HCT116 (cell line): ENCODE data around the gene MAPK1. TPM values are rescaled to one million over a fixed set of nuclear protein-coding genes. Genes with fewer than 3 reads are reported as not detected.

Experiments
- ATAC-seq: fragments of 200-7000 bp; cut with Tn5 transposase; 2 replicates; pipeline ENCODE4 v1.9.1; 2020; ENCODE audit warnings: mild to moderate bottlenecking, moderate library complexity
- BruUV-seq: library from RNA; stranded (reverse); fragments of 400-500 nt; replicated peaks from 2 replicates; lab custom pipeline; 2021; lab: Mats Ljungman, UMichigan
- CTCF ChIA-PET: fragments of 300-600 bp; sonication (Branson Sonifier 250); formaldehyde crosslinking; loops from one replicate; lab custom pipeline; 2021; ENCODE audit warnings: antibody characterized with exemption; lab: Charles Lee
- POLR2A ChIA-PET: fragments of 300-600, 350-600 bp; sonication (Branson Sonifier 250); formaldehyde crosslinking; loops from one replicate; lab custom pipeline; 2021; ENCODE audit warnings: antibody characterized with exemption; lab: Charles Lee
- RAD21 ChIA-PET, 2 experiments: fragments of 300-600 bp; sonication (Branson Sonifier 250); formaldehyde crosslinking; loops; one replicate each; lab custom pipeline; 2023; ENCODE audit warnings: low total read pairs in 2 of 2; ENCODE audit not compliant: uncharacterized antibody in 2 of 2, unreplicated experiment in 2 of 2, low non-redundant PET in 1 of 2; lab: Charles Lee
- DNase-seq: peaks from one replicate; pipeline ENCODE4 v3.0.0-alpha.2; 2010; ENCODE audit warnings: low read depth, low spot score
- H2AFZ ChIP-seq: fragments of 200-600 bp; shearing (Covaris generic), sonication (generic); 2 replicates; pipeline ENCODE4 v1.6.1; 2017; ENCODE audit warnings: low read depth, mixed run types, mixed read lengths, antibody characterized with exemption, low read length; ENCODE audit not compliant: poor library complexity, severe bottlenecking
- H3K27ac ChIP-seq: 2 replicates; pipeline ENCODE4 v1.5.1; 2012; ENCODE audit warnings: low read depth, low read length
- H3K27me3 ChIP-seq: fragments of 200-600 bp; sonication (generic); 2 replicates; pipeline ENCODE4 v1.6.1; 2016; ENCODE audit warnings: mixed run types, low read length, mixed read lengths; ENCODE audit not compliant: insufficient read depth
- H3K36me3 ChIP-seq, 2 experiments: fragments of 200-500 bp in 1 of 2; fragments of 200-600 bp in 1 of 2; sonication (Bioruptor generic) in 1 of 2; sonication (generic) in 1 of 2; 2 replicates each; pipeline versions ENCODE4 v1.5.1 to v1.6.1; 2014 to 2016; ENCODE audit warnings: low read length in 2 of 2, inconsistent platforms in 1 of 2, mixed read lengths in 1 of 2, mixed run types in 1 of 2; ENCODE audit not compliant: insufficient read depth in 2 of 2, control insufficient read depth in 1 of 2
- H3K4me1 ChIP-seq, 2 experiments: fragments of 200-600 bp in 1 of 2; sonication (generic) in 1 of 2; 2 replicates each; pipeline versions ENCODE4 v1.5.1 to v1.6.1; 2012 to 2017; ENCODE audit warnings: low read length in 2 of 2, inconsistent platforms in 1 of 2, mild to moderate bottlenecking in 1 of 2, mixed read lengths in 1 of 2, mixed run types in 1 of 2, moderate library complexity in 1 of 2; ENCODE audit not compliant: insufficient read depth in 2 of 2, control insufficient read depth in 1 of 2
- H3K4me2 ChIP-seq: fragments of 200-600 bp; sonication (generic); 2 replicates; pipeline ENCODE4 v1.6.1; 2017; ENCODE audit warnings: mixed run types, low read length, mixed read lengths
- H3K4me3 ChIP-seq, 2 experiments: fragments of 200-600 bp in 1 of 2; sonication (generic) in 1 of 2; replicated peaks in 1 of 2; 2 replicates each; pipeline ENCODE4 v1.5.1; 2011 to 2016; ENCODE audit warnings: low read length in 2 of 2, control low read depth in 1 of 2, low read depth in 1 of 2, mild to moderate bottlenecking in 1 of 2, mixed read lengths in 1 of 2, mixed run types in 1 of 2
- H3K79me2 ChIP-seq: fragments of 200-600 bp; sonication (generic); 2 replicates; pipeline ENCODE4 v1.6.1; 2017; ENCODE audit warnings: mild to moderate bottlenecking, mixed run types, low read length, moderate library complexity, mixed read lengths; ENCODE audit not compliant: insufficient read depth
- H3K9ac ChIP-seq: fragments of 200-600 bp; sonication (generic); 2 replicates; pipeline ENCODE4 v1.6.1; 2016; ENCODE audit warnings: low read length, mixed read lengths
- H3K9me2 ChIP-seq: fragments of 200-600 bp; sonication (generic), shearing (Covaris generic); 2 replicates; pipeline ENCODE4 v1.6.1; 2017; ENCODE audit warnings: mixed run types, mild to moderate bottlenecking, moderate library complexity; ENCODE audit not compliant: insufficient read depth
- H3K9me3 ChIP-seq, 2 experiments: fragments of 200-500 bp in 1 of 2; fragments of 200-600 bp in 1 of 2; sonication (Bioruptor generic) in 1 of 2; sonication (generic) in 1 of 2; 2 replicates each; pipeline ENCODE4 v1.6.1; 2014 to 2017; ENCODE audit warnings: low read length in 2 of 2, mixed read lengths in 2 of 2, inconsistent platforms in 1 of 2, low read depth in 1 of 2, mild to moderate bottlenecking in 1 of 2, mixed run types in 1 of 2, moderate library complexity in 1 of 2; ENCODE audit not compliant: control insufficient read depth in 1 of 2, insufficient read depth in 1 of 2
- H4K20me1 ChIP-seq: fragments of 200-600 bp; sonication (generic), shearing (Covaris generic); 2 replicates; pipeline ENCODE4 v1.6.1; 2017; ENCODE audit warnings: mixed run types, mild to moderate bottlenecking, moderate library complexity; ENCODE audit not compliant: insufficient read depth
- CEBPB ChIP-seq: IDR thresholded peaks from 2 replicates; pipeline ENCODE4 v1.6.1; 2012; ENCODE audit warnings: low read depth
- EGR1 ChIP-seq: IDR thresholded peaks from 2 replicates; pipeline ENCODE4 v1.6.1; 2012; ENCODE audit warnings: low read depth
- ELF1 ChIP-seq: IDR thresholded peaks from 2 replicates; pipeline ENCODE4 v1.6.1; 2012; ENCODE audit warnings: low read depth, borderline replicate concordance
- EZH2phosphoT487 ChIP-seq: fragments of 200-600 bp; IDR thresholded peaks from 2 replicates; pipeline ENCODE4 v1.6.1; 2018; ENCODE audit warnings: antibody characterized with exemption, borderline replicate concordance
- JUND ChIP-seq: IDR thresholded peaks from 2 replicates; pipeline ENCODE4 v1.6.1; 2012
- POLR2AphosphoS5 ChIP-seq: IDR thresholded peaks from 2 replicates; pipeline ENCODE4 v1.6.1; 2011; ENCODE audit warnings: mild to moderate bottlenecking, low read depth, low read length, moderate library complexity
- RAD21 ChIP-seq: IDR thresholded peaks from 2 replicates; pipeline ENCODE4 v1.6.1; 2012; ENCODE audit warnings: low read depth, mild to moderate bottlenecking
- SP1 ChIP-seq: IDR thresholded peaks from 2 replicates; pipeline ENCODE4 v1.6.1; 2012; ENCODE audit warnings: low read depth
- TCF7L2 ChIP-seq: IDR thresholded peaks from 2 replicates; pipeline ENCODE4 v1.7.0; 2011; ENCODE audit warnings: borderline replicate concordance, inconsistent platforms; ENCODE audit not compliant: insufficient read depth, insufficient read length; ENCODE audit errors: extremely low read depth
- ZNF274 ChIP-seq: fragments of 200-500 bp; sonication (Bioruptor generic); IDR thresholded peaks from 2 replicates; pipeline ENCODE4 v1.6.1; 2014; ENCODE audit warnings: mild to moderate bottlenecking, low read depth, low read length, inconsistent platforms
- intact Hi-C: fragments of 100-400 bp; cut with micrococcal nuclease; formaldehyde crosslinking; loops from 2 replicates; pipeline ENCODE4 v1.10.0; 2022
- total RNA-seq: library from RNA; stranded (reverse); gene quantifications from one replicate; pipeline ENCODE4 v1.2.1, GENCODE V29; 2021; ENCODE audit not compliant: unreplicated experiment
- TF ChIP-seq, protein P1 (sequence below): IDR thresholded peaks from 2 replicates; pipeline ENCODE4 v1.6.1; 2012; ENCODE audit warnings: low read depth

MAPK1 gene
- total RNA-seq, 1 experiment from 2014 or later = 137 TPM

DNA sequence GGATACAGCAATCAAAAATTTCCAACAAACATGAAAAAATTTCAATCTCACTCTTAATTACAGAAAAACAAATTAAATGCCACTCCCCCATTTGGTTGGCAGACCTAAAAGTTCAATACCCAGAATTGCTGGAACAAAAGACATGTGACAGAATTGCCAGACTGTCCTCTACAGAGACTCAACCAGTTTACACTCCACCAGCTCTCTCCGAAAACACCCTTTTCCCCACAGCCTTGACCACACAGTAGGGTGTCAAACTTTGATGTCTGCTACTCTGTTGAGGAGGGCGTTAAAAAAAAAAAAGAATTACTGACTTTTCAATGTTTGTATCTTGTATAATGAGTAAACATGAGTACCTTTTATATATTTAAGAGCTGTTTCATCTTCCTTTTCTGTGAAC, 87.2 kb downstream of the MAPK1 start:
- Histone ChIP-seq H3K9me3 (no peaks in the 10 kb centered on the region), H3K27me3 (no peaks in the 10 kb centered on the region), H4K20me1 (no peaks in the 10 kb centered on the region), H3K4me1 (no peaks in the 10 kb centered on the region), H3K4me3 (no peak overlapping the region), H3K9ac (no peak overlapping the region), H3K36me3 (peaks cover 3 to 4% of the 10 kb centered on the region in 2 experiments; a peak in 1 of 4 replicates), H3K79me2 (no peaks in the 10 kb centered on the region; the same call in 1 of the 2 replicates), H2AFZ (no peak overlapping the region), H3K27ac (no peak overlapping the region), H3K4me2 (no peak overlapping the region), H3K9me2 (no peaks in the 10 kb centered on the region)
- DNase-seq = no peak
- ChIA-PET CTCF (no interaction called here), RAD21 (no interaction called here), POLR2A (no interaction called here)
- intact Hi-C loops = no loop called here
- TSS peak; percentile 16 for BruUV-seq
- TF ChIP-seq JUND = no peak
- TF ChIP-seq SP1 = no peak
- TF ChIP-seq TCF7L2 = no peak
- no peak for TF ChIP-seq CEBPB
- no peak for TF ChIP-seq RAD21
- ATAC-seq = no peak

DNA sequence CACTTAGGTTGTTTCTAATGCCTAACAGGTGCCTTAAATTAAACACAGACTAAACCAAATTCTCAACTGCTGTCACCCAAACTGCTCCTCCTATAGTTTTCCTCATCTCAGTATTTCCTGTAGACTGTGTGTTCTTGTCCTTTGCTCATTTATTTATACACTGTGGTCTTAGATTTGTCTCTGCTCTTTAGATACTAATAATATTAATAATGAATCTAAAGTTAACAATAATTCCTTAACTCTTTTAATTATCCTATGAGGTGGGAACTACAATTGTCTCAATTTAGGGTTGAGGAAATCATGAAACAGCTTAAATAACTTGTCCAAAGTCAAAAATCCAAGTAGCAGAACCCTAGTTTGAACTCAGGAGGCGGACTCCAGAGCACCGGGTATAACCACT, 88.0 kb downstream of the MAPK1 start:
- no peak overlapping the region for H3K9ac ChIP-seq
- no peak overlapping the region for H3K4me2 ChIP-seq
- no peak for ATAC-seq
- ChIA-PET CTCF (no interaction called here), POLR2A (no interaction called here)
- H3K4me1 ChIP-seq = no peaks in the 10 kb centered on the region
- H3K9me2 ChIP-seq = no peaks in the 10 kb centered on the region
- intact Hi-C loops = no loop called here
- TF ChIP-seq, protein P1, sequence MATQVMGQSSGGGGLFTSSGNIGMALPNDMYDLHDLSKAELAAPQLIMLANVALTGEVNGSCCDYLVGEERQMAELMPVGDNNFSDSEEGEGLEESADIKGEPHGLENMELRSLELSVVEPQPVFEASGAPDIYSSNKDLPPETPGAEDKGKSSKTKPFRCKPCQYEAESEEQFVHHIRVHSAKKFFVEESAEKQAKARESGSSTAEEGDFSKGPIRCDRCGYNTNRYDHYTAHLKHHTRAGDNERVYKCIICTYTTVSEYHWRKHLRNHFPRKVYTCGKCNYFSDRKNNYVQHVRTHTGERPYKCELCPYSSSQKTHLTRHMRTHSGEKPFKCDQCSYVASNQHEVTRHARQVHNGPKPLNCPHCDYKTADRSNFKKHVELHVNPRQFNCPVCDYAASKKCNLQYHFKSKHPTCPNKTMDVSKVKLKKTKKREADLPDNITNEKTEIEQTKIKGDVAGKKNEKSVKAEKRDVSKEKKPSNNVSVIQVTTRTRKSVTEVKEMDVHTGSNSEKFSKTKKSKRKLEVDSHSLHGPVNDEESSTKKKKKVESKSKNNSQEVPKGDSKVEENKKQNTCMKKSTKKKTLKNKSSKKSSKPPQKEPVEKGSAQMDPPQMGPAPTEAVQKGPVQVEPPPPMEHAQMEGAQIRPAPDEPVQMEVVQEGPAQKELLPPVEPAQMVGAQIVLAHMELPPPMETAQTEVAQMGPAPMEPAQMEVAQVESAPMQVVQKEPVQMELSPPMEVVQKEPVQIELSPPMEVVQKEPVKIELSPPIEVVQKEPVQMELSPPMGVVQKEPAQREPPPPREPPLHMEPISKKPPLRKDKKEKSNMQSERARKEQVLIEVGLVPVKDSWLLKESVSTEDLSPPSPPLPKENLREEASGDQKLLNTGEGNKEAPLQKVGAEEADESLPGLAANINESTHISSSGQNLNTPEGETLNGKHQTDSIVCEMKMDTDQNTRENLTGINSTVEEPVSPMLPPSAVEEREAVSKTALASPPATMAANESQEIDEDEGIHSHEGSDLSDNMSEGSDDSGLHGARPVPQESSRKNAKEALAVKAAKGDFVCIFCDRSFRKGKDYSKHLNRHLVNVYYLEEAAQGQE = no peak
- TF ChIP-seq ELF1 (no peak), POLR2AphosphoS5 (no peak), EGR1 (no peak), EZH2phosphoT487 (no peak), ZNF274 (no peak)
- TF ChIP-seq, all 23 proteins: peak for 0
- no TSS peak for BruUV-seq
- DNase-seq = no peak
- Histone ChIP-seq H3K4me3 (no peak overlapping the region), H4K20me1 (no peaks in the 10 kb centered on the region), H3K27ac (no peak overlapping the region), H2AFZ (no peak overlapping the region), H3K79me2 (no peaks in the 10 kb centered on the region), H3K27me3 (no peaks in the 10 kb centered on the region), H3K9me3 (no peaks in the 10 kb centered on the region), H3K36me3 (0 out of 4 replicates have a peak, but pooled peaks cover 0 to 3% of the 10 kb centered on the region in 2 experiments)
- RAD21 ChIA-PET = no interaction called here
